Renal pelvis (tissue), 4 donors: ENCODE measurements around the gene SLC13A1. TPM values are rescaled to one million over a fixed set of nuclear protein-coding genes. Genes with fewer than 3 reads are reported as not detected.
A peak's percentile ranks its signal among the peaks of the same experiment; 100 is the strongest.

Source experiments
- DNase-seq: peaks from one replicate; pipeline ENCODE4 v3.0.0-alpha.2; 2013
- polyA plus RNA-seq, 3 donors: library from polyadenylated mRNA; unstranded; fragments of 120-200 nt; gene quantifications; one replicate each; pipeline ENCODE4 v1.2.1, GENCODE V29; 2013; ENCODE audit not compliant: insufficient read length in 3 of 3

SLC13A1 gene
- polyA plus RNA-seq, 3 donors: 19.3 to 28.3 (median 25.5) TPM

DNA sequence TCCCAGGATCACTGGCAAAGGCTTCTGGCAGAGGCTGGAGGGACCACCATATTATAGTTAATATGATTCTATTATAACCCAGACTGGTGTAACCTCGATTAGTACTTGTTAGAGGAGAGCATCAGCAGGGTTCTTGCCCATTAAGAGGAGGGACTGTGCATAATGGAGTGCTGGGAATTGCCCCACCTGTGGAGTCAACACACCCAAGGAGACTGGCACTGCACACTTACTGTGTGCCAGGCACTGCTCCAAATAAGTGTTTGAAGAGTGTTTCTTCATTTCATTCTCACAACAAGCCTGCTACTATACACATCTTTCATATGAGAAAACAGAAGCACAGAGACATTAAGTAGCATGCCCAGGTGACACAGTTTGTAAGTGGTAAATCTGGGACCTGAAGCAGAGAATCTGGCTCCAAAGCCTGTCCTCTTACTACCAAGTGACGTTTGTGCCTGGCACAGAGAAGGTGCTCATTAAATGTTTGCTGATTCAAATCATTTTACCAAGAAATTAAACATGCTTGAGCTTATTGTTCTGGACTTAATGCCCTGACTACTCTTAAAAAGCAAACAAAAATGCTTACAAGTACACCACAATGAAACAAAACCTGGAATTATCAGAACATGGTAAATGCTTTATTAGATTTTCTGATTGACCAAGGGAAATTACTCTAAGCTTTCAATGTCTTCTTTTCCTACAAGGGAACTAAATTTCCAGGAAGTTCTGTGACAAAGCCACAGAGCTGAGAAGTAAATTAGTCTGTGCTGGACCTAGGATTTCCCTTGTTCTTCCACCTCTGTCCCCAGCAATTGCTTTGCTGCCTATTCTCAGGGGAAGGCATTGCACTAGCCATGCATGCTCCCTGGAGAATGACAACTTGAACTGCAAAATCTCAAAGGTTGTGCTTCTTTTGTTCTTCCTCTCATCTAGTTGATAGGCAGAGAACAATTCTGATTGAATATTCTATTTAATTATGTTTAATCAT, 809 bp downstream of the SLC13A1 start:
- no peak for DNase-seq

GRCh38 chr7:123198111-123198510, 1.7 kb downstream of the SLC13A1 start:
- no peak for DNase-seq

DNA sequence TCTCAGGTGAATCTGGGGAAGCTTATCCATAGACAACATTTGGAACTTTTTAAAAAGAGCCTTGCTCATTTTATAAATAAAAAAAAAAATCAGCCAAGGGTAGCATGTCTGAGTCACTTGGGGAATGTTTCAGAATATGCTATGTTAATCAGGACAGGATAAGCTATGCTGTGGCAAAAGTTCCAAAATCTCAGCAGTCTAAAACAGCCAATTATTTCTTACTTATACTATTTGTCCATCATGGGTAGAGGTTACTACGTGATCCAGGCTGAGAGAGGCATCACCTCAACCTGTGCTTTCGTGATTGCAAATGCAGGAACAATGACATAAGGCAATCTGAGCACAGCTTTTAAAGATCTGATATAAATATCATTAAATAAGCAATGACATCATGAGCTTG, 6.5 kb downstream of the SLC13A1 start:
- no peak for DNase-seq

DNA sequence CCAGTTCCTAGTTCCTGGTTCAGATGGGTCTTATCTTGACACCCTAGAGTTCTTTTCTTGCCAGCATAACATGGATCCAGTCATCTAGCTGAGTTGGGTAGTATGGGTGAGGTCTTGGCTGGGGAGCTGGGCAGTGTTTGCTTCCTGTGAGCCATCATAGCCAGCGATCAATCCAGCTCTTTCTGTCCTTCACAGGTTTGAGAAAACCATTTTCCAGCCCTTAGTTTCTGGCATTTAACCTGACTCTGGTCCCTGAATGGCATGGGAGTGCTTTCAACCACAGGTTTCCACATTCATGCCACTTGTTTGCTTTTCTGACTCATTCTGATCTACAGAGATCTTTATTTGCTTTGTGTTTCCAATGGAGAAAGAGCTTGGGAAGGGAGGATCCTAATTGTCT, 8.6 kb downstream of the SLC13A1 start:
- DNase-seq: no peak

- no peak for DNase-seq
Measured at GRCh38 chr7:123190109-123190831, 9.5 kb downstream of the SLC13A1 start.

GRCh38 chr7:123185756-123186155, 14.0 kb downstream of the SLC13A1 start:
- DNase-seq: no peak

GRCh38 chr7:123184271-123184670, 15.5 kb downstream of the SLC13A1 start:
- DNase-seq: no peak

- DNase-seq: no peak
Measured at GRCh38 chr7:123183431-123183830, 16.3 kb downstream of the SLC13A1 start.

- no peak for DNase-seq
Measured at GRCh38 chr7:123177442-123177841, 22.3 kb downstream of the SLC13A1 start.

DNA sequence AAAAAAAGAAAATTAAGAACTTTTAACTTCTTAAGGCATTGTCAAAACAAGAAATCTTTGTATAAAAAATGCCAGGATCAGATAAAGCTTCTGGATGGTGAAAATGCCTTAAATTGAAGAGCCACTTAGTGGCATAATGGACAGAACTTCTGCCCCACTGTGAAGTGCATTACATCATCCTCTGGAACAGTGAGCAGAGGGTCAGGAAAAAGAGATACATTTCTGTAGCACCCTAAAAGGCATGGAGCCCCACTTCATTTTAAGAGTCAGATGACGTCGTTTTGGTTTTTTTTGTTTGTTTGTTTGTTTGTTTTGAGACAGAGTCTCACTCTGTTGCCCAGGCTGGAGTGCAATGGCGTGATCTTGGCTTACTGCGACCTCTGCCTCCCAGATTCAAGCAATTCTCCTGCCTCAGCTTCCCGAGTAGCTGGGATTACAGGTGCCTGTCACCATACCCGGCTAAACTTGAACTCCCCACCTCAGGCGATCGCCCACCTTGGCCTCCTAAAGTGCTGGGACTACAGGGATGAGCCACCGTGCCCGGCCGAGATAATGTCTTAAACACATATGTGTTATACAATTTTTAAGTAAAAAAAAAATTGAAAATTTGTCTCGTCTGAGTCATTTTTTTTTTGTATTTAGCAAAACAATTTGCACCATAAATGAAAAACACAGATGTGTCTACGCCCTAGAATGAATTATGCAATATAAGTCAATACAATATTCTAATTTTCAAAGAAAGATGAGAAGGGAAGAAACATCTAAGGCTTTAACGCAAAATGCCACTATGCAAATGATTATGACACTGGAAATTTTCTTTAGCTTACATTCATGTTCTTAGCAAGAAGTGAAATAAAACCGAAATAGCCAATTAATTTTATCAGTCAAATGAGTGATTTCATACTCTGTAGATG, 29.2 kb downstream of the SLC13A1 start:
- DNase-seq: no peak

DNA sequence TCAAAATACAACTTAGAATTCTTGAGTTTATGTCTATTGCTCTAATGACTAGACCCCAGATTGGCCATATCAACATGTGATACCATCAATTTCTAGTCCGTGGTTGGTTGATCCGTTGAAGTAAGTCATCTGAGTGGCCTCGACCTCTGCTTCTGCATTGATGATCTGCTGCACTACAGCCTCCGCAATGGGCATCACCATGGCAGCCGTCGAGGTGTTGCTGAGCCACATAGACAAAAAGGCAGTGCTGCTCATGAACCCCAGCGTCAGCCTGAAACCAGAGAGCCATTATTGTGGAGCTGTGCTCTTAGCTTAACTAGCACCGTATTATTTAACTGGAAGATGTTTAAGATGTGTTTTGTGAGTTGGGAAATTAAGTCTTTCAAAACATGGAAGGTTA, 30.7 kb downstream of the SLC13A1 start:
- no peak for DNase-seq

DNA sequence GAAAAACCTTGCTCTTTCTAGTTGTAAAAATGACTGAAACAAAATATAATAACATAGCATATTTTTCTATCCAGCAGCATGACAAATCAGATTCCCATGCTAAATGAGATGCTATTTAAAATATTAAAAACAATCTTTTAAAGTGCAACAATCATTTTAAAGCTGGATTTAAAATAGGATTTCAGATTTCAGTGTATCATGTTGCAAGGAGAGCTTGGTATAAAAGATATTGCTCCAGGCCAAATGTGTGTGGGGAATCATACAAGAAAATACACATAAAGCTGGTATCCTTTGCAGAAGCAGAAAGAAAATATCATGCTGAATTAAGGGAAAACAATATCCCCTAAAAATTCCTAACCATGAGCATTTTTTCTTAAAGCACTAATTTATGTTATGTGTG, 42.2 kb downstream of the SLC13A1 start:
- no peak for DNase-seq

- no peak for DNase-seq
Measured at GRCh38 chr7:123155571-123155970, 44.2 kb downstream of the SLC13A1 start.

GRCh38 chr7:123154231-123154860, 45.4 kb downstream of the SLC13A1 start:
- peak; percentile 79 for DNase-seq

DNA sequence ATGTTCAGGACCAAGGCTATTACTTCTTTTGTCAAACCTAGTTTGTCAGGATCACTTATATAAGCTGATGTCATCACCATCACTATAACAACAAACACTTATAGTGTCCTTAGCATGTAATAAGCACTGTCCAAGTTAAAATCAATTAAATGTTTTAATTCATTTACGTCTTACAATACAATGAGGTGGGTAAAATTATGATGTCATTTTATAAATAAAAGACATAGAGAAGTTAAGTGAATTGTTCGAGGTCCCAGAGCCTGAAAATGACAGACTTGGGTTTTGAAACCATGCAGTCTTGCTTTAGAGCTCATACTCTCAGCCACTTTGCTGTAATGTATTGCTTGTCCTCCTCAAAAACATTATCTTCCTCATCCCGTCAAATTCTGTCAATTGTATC, 48.3 kb downstream of the SLC13A1 start:
- DNase-seq: no peak

- DNase-seq: no peak
Measured at GRCh38 chr7:123148813-123149212, 51.0 kb downstream of the SLC13A1 start.

- no peak for DNase-seq
Measured at GRCh38 chr7:123143252-123144006, 56.3 kb downstream of the SLC13A1 start.

DNA sequence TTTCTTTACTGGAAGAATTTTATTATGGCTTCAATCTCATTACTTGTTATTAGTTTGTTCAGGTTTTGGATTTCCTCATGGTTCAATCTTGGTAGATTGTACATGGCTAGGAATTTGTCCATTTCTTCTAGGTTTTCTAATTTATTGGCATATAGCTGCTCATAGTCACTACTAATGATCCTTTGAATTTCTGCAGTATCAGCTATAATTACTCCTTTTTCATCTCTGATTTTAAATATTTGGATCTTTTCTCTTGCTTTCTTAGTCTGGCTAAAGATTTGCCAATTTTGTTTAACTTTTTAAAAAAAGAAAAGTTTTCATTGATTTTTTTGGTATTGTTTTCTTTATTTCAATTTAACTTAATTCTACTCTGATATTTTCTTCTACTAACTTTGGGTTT, 59.2 kb downstream of the SLC13A1 start:
- DNase-seq: no peak

DNA sequence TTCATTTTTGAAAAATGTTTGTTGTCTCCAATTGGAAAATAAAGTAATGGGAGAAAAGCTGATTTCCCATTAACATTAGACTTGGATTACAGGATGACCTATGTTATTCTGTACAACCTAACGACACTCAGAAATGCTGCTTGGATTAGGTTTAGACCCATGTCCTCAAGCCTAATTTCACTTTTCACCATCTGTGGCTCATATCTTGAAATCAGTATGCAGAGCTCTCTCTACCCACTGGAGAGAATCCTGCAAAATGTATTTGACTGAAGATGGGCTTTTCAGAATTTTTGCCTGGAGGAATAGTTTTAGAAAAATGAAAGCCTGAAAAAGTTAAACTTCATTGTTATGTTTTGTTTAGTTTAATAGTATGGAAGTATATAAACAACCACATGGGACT, 63.8 kb downstream of the SLC13A1 start:
- no peak for DNase-seq

DNA sequence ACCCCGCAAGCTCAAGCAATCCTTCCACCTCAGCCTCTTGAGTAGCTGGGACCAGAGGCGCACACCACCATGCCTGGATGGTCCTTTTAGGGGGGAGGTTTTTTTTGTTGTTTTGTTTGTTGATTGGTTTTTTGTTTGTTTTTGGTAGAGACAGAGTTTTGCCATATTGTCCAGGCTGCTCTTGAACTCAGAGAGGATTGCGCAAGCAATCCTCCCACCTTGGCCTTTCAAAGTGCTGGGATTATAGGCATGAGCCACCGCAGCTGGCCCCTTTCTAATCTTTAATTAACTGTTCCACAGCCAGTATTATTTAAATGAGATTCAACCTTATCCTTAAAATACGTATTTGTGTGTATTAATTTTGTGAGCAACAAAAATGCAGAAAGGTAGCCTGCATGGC, 65.8 kb downstream of the SLC13A1 start:
- no peak for DNase-seq

- DNase-seq: no peak
Measured at GRCh38 chr7:123131961-123132360, 67.8 kb downstream of the SLC13A1 start.
